ENCODE data around the gene KDM3B. TPM values are rescaled to one million over a fixed set of nuclear protein-coding genes. Genes with fewer than 3 reads are reported as not detected.
"Not testable (repeated sequence)": the region's sequence is repeated elsewhere in the genome, so short reads cannot be mapped to it uniquely, and the experiment has no call there.

KDM3B gene
- total RNA-seq, 5 donors from 2014 or later (not counting 1 experiment from before 2014, with no cell fraction given) = 72.9 to 78.3 (median 76.0) TPM

GRCh38 chr5:138386290-138386689 is 33.8 kb downstream of the KDM3B start:
- Mint-ChIP-seq H3K4me3 (no peak overlapping the region), H3K27ac (no peak overlapping the region), H3K36me3 (peaks cover 46% of the 10 kb centered on the region), H3K4me1 (no peaks in the 10 kb centered on the region), H3K27me3 (no peaks in the 10 kb centered on the region), H3K9me3 (no peaks in the 10 kb centered on the region)
- no peak overlapping the region for H3K4me3 ChIP-seq (ENCODE audit: control insufficient read depth in 1 of 2, extremely low read depth in 1 of 2, low read length in 1 of 2)
- peaks cover 7 to 55% of the 10 kb centered on the region in 2 donors for H3K36me3 ChIP-seq (ENCODE audit: control insufficient read depth in 2 of 2, extremely low read depth in 1 of 2, insufficient read depth in 1 of 2, low read length in 1 of 2)
- CTCF ChIA-PET = no interaction called here
- no peaks in the 10 kb centered on the region for H3K9me3 ChIP-seq
- no peak overlapping the region for H3K27ac ChIP-seq (ENCODE audit: low read length)
- no peaks in the 10 kb centered on the region for H3K27me3 ChIP-seq (replicated peaks in 1 of 2; ENCODE audit: control insufficient read depth in 2 of 2, extremely low read depth in 1 of 2, insufficient read depth in 2 of 2, low read length in 1 of 2)
- 91% methylated on average over 4 of the region's 10 CpGs for WGBS (ENCODE audit: insufficient coverage)
- no peak for DNase-seq
- no peaks in the 10 kb centered on the region for H3K4me1 ChIP-seq (ENCODE audit: control insufficient read depth in 1 of 2, extremely low read depth in 1 of 2, insufficient read depth in 2 of 2, low read length in 2 of 2)
- ATAC-seq (replicated peaks in 1 of 4) = no peak
- POLR2A ChIA-PET = no interaction called here

GRCh38 chr5:138389332-138389731 is 36.8 kb downstream of the KDM3B start:
- CTCF ChIA-PET = no interaction called here
- H3K4me3 Mint-ChIP-seq = no peak overlapping the region
- peaks cover 52% of the 10 kb centered on the region for H3K36me3 Mint-ChIP-seq
- H3K4me1 Mint-ChIP-seq = no peaks in the 10 kb centered on the region
- Histone ChIP-seq H3K36me3 (ENCODE audit: control insufficient read depth in 2 of 2, extremely low read depth in 1 of 2, insufficient read depth in 1 of 2, low read length in 1 of 2) (peaks cover 17 to 64% of the 10 kb centered on the region in 2 donors), H3K27ac (ENCODE audit: low read length) (no peak overlapping the region), H3K4me3 (ENCODE audit: control insufficient read depth in 1 of 2, extremely low read depth in 1 of 2, low read length in 1 of 2) (no peak overlapping the region), H3K9me3 (no peaks in the 10 kb centered on the region), H3K27me3 (replicated peaks in 1 of 2; ENCODE audit: control insufficient read depth in 2 of 2, extremely low read depth in 1 of 2, insufficient read depth in 2 of 2, low read length in 1 of 2) (no peaks in the 10 kb centered on the region), H3K4me1 (ENCODE audit: control insufficient read depth in 1 of 2, extremely low read depth in 1 of 2, insufficient read depth in 2 of 2, low read length in 2 of 2) (no peaks in the 10 kb centered on the region)
- no peak for DNase-seq
- no peak overlapping the region for H3K27ac Mint-ChIP-seq
- WGBS (ENCODE audit: insufficient coverage) = no CpG with 5 or more reads among the region's 3 CpGs
- H3K27me3 Mint-ChIP-seq = no peaks in the 10 kb centered on the region
- POLR2A ChIA-PET = no interaction called here
- ATAC-seq (replicated peaks in 1 of 4) = no peak
- H3K9me3 Mint-ChIP-seq = no peaks in the 10 kb centered on the region

- H3K4me3 Mint-ChIP-seq; H3K4me1 ChIP-seq (ENCODE audit: control insufficient read depth in 1 of 2, extremely low read depth in 1 of 2, insufficient read depth in 2 of 2, low read length in 2 of 2); H3K27me3 Mint-ChIP-seq; H3K27me3 ChIP-seq (replicated peaks in 1 of 2; ENCODE audit: control insufficient read depth in 2 of 2, extremely low read depth in 1 of 2, insufficient read depth in 2 of 2, low read length in 1 of 2); ATAC-seq (replicated peaks in 1 of 4); DNase-seq; H3K9me3 ChIP-seq; CTCF ChIA-PET; H3K27ac ChIP-seq (ENCODE audit: low read length); POLR2A ChIA-PET; H3K4me1 Mint-ChIP-seq; H3K9me3 Mint-ChIP-seq; H3K4me3 ChIP-seq (ENCODE audit: control insufficient read depth in 1 of 2, extremely low read depth in 1 of 2, low read length in 1 of 2); H3K27ac Mint-ChIP-seq: not testable (repeated sequence)
- H3K36me3 ChIP-seq (ENCODE audit: control insufficient read depth in 2 of 2, extremely low read depth in 1 of 2, insufficient read depth in 1 of 2, low read length in 1 of 2) = peaks cover 15 to 70% of the 10 kb centered on the region in 2 donors
- WGBS (ENCODE audit: insufficient coverage) = 94% methylated on average over 3 of the region's 10 CpGs
- peaks cover 58% of the 10 kb centered on the region for H3K36me3 Mint-ChIP-seq
Measured at GRCh38 chr5:138389911-138390310, 37.4 kb downstream of the KDM3B start.

- CTCF ChIA-PET = no interaction called here
Measured at GRCh38 chr5:138391859-138392386, 39.4 kb downstream of the KDM3B start.

GRCh38 chr5:138402640-138403039 is 50.2 kb downstream of the KDM3B start:
- CTCF ChIA-PET = no interaction called here
- Histone ChIP-seq H3K27me3 (replicated peaks in 1 of 2; ENCODE audit: control insufficient read depth in 2 of 2, extremely low read depth in 1 of 2, insufficient read depth in 2 of 2, low read length in 1 of 2) (no peaks in the 10 kb centered on the region), H3K36me3 (ENCODE audit: control insufficient read depth in 2 of 2, extremely low read depth in 1 of 2, insufficient read depth in 1 of 2, low read length in 1 of 2) (peaks cover 4 to 60% of the 10 kb centered on the region in 2 donors), H3K27ac (ENCODE audit: low read length) (no peak overlapping the region), H3K4me1 (ENCODE audit: control insufficient read depth in 1 of 2, extremely low read depth in 1 of 2, insufficient read depth in 2 of 2, low read length in 2 of 2) (no peaks in the 10 kb centered on the region), H3K9me3 (no peaks in the 10 kb centered on the region), H3K4me3 (ENCODE audit: control insufficient read depth in 1 of 2, extremely low read depth in 1 of 2, low read length in 1 of 2) (no peak overlapping the region)
- DNase-seq (no peak), ATAC-seq (replicated peaks in 1 of 4) (no peak)
- Mint-ChIP-seq H3K27ac (peak overlapping the region in 1 of 2 donors; percentile 44), H3K9me3 (no peaks in the 10 kb centered on the region), H3K4me1 (peaks cover 0 to 6% (median 4%) of the 10 kb centered on the region in 3 donors), H3K36me3 (peaks cover 53% of the 10 kb centered on the region), H3K4me3 (no peak overlapping the region), H3K27me3 (no peaks in the 10 kb centered on the region)
- POLR2A ChIA-PET = no interaction called here

More at GRCh38 chr5:138391859-138392386, 39.4 kb downstream of the KDM3B start:
- Histone ChIP-seq H3K36me3 (ENCODE audit: control insufficient read depth in 2 of 2, extremely low read depth in 1 of 2, insufficient read depth in 1 of 2, low read length in 1 of 2) (peaks cover 15 to 67% of the 10 kb centered on the region in 2 donors), H3K27me3 (replicated peaks in 1 of 2; ENCODE audit: control insufficient read depth in 2 of 2, extremely low read depth in 1 of 2, insufficient read depth in 2 of 2, low read length in 1 of 2) (no peaks in the 10 kb centered on the region), H3K4me1 (ENCODE audit: control insufficient read depth in 1 of 2, extremely low read depth in 1 of 2, insufficient read depth in 2 of 2, low read length in 2 of 2) (no peaks in the 10 kb centered on the region), H3K9me3 (no peaks in the 10 kb centered on the region), H3K27ac (ENCODE audit: low read length) (no peak overlapping the region), H3K4me3 (ENCODE audit: control insufficient read depth in 1 of 2, extremely low read depth in 1 of 2, low read length in 1 of 2) (no peak overlapping the region)
- no peak overlapping the region for H3K4me3 Mint-ChIP-seq
- no peaks in the 10 kb centered on the region for H3K9me3 Mint-ChIP-seq
- POLR2A ChIA-PET = no interaction called here
- WGBS (ENCODE audit: insufficient coverage) = over 99% methylated on average over 9 of the region's 9 CpGs
- H3K4me1 Mint-ChIP-seq = no peaks in the 10 kb centered on the region
- DNase-seq = no peak
- no peak overlapping the region for H3K27ac Mint-ChIP-seq
- H3K27me3 Mint-ChIP-seq = no peaks in the 10 kb centered on the region
- ATAC-seq (replicated peaks in 1 of 4) = no peak
- H3K36me3 Mint-ChIP-seq = peaks cover 54% of the 10 kb centered on the region

- DNase-seq (peak in 1 of 35 experiments; percentile 24), ATAC-seq (replicated peaks in 1 of 4) (peak in 1 of 4 experiments; percentile 46)
- no peaks in the 10 kb centered on the region for H3K27me3 Mint-ChIP-seq
- no CpG with 5 or more reads among the region's 5 CpGs for WGBS (ENCODE audit: insufficient coverage)
- Histone ChIP-seq H3K4me1 (ENCODE audit: control insufficient read depth in 1 of 2, extremely low read depth in 1 of 2, insufficient read depth in 2 of 2, low read length in 2 of 2) (no peaks in the 10 kb centered on the region), H3K36me3 (ENCODE audit: control insufficient read depth in 2 of 2, extremely low read depth in 1 of 2, insufficient read depth in 1 of 2, low read length in 1 of 2) (peaks cover 5 to 31% of the 10 kb centered on the region in 2 donors), H3K27me3 (replicated peaks in 1 of 2; ENCODE audit: control insufficient read depth in 2 of 2, extremely low read depth in 1 of 2, insufficient read depth in 2 of 2, low read length in 1 of 2) (no peaks in the 10 kb centered on the region), H3K4me3 (ENCODE audit: control insufficient read depth in 1 of 2, extremely low read depth in 1 of 2, low read length in 1 of 2) (no peak overlapping the region), H3K9me3 (no peaks in the 10 kb centered on the region), H3K27ac (ENCODE audit: low read length) (no peak overlapping the region)
- H3K27ac Mint-ChIP-seq = peak overlapping the region; percentile 48 to 59
- no peak overlapping the region for H3K4me3 Mint-ChIP-seq
- POLR2A ChIA-PET = interaction anchor here in 1 of 2 donors (0.6 kb wide), 1 partner anchor 889 kb away, joined by 5 read pairs; no protein-coding TSS in a partner anchor
- H3K4me1 Mint-ChIP-seq = peaks cover 0 to 10% (median 8%) of the 10 kb centered on the region in 3 donors
- H3K36me3 Mint-ChIP-seq = peaks cover 43% of the 10 kb centered on the region
- CTCF ChIA-PET = interaction anchor here (0.7 to 1.2 kb wide), 4 partner anchors 17 to 518 kb away, joined by 3 to 4 read pairs (median 4); no protein-coding TSS in a partner anchor
- H3K9me3 Mint-ChIP-seq = no peaks in the 10 kb centered on the region
Measured at GRCh38 chr5:138408023-138408422, 55.5 kb downstream of the KDM3B start.

Data from T-cell (primary cell).